VCaP (cell line): ENCODE data around the gene PTPRD.
A peak's percentile ranks its signal among the peaks of the same experiment; 100 is the strongest.

Source experiments
- H3K27ac ChIP-seq: fragments of 450-650 bp; 2 replicates; pipeline ENCODE4 v1.5.1; 2017
- TF ChIP-seq, protein P1 (sequence below): fragments of 450-650 bp; conservative IDR thresholded peaks from 2 replicates; pipeline ENCODE4 v1.5.1; 2017; ENCODE audit warnings: mild to moderate bottlenecking, moderate library complexity

PTPRD gene

DNA sequence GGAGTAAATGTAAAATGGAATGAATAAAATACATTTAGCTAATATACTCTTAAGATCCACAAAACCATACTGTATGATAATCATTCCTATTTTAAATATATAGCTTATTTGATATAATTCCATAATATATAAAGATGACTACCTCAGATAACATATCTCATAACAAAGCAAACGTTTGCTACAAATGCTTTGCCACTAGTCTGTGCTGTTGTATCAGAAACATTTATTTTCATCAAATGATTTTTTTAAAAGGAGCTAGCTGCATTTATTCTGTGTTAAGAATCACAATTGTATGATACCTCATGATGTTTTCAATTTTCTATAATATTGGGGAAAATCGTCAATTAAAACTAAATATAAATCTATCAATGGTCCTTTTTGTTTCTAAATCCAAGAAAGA, 567.2 kb downstream of the PTPRD start:
- TF ChIP-seq, protein P1, sequence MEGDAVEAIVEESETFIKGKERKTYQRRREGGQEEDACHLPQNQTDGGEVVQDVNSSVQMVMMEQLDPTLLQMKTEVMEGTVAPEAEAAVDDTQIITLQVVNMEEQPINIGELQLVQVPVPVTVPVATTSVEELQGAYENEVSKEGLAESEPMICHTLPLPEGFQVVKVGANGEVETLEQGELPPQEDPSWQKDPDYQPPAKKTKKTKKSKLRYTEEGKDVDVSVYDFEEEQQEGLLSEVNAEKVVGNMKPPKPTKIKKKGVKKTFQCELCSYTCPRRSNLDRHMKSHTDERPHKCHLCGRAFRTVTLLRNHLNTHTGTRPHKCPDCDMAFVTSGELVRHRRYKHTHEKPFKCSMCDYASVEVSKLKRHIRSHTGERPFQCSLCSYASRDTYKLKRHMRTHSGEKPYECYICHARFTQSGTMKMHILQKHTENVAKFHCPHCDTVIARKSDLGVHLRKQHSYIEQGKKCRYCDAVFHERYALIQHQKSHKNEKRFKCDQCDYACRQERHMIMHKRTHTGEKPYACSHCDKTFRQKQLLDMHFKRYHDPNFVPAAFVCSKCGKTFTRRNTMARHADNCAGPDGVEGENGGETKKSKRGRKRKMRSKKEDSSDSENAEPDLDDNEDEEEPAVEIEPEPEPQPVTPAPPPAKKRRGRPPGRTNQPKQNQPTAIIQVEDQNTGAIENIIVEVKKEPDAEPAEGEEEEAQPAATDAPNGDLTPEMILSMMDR: peak; percentile 79
- no peak overlapping the region for H3K27ac ChIP-seq

DNA sequence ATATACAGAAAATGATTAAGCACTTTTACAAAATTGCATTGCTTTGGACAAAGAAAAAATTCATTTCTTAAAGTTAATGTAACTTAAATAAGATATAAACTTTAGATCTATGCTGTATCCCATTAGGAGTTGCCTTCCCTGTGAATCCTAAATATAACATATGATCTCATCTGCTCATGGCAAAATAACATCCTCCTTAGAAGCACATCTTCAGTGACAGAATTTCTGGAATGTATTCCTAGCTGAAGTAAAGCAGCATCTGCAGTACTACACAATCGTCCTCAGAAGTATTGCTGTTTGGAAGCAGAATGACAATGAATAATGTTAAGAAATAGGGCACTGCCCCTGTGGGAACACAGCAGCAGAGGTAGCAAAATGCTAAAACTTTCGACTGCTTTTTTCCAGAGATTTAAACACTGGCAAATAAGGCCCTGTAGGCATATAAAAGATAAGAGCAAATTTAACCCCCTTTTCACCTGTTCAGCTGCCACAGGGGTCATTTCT, 571.0 kb downstream of the PTPRD start:
- no peak overlapping the region for H3K27ac ChIP-seq
- TF ChIP-seq, protein P1: no peak

DNA sequence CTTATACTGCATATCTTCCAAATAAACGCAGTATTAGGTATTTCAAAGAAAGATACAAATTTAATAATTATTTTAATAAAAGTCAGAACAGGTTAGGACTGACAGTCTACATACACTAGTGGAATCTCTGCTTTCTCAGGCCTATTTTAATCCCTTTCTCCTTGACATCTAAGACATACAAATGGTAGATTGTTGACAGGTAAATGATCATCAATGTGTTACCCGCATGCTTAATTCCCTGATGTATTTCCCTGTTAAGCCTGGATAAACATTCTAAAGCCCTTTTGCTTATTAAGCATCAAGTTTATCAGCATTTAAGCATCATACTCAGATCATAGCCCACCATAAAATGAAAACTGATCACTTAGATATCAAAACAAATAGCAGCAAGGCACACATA, 576.7 kb downstream of the PTPRD start:
- TF ChIP-seq, protein P1: no peak
- H3K27ac ChIP-seq: no peak overlapping the region

DNA sequence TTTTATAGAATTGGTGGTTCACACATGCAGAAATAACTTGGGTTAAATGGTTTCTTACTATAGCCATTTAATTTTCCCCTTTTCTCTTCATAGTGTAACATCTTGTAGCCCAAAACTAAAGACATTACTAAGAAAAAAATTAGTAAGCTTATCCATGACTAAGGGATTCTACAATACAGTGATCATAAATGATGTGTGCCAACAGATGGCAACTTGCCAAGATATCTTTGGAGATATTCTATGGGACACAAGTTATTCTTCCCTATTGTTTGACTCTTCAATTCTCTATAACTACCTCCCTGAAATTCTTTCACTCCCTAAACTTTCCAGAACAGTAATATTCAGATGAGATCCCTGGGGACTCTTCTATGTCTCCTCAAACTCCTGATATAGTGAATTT, 580.6 kb downstream of the PTPRD start:
- TF ChIP-seq, protein P1: no peak
- no peak overlapping the region for H3K27ac ChIP-seq

DNA sequence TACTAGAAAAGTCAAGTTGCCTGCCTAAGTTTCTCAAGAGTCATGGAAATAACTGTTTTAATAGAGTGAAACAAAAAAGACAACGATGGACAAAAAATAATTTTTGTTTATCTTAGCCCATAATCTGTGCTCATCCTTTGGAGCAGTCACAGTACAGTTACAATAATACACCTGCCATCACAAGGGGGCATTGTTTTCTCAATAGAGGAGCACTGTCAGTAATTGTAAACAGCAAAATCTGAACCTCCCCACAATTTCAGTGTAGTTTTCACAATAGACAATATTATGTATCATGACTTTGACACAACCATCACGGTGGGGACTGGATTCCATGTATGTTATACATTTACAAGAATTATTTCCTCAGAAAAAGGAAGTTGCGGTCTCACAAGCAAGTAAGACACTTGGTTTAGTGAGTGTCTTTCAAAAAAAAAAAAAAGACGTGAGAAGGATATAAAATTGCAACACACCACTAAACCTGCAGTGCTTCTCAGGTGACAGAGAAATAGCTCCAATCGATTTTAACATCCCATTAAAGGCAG, 586.3 kb downstream of the PTPRD start:
- TF ChIP-seq, protein P1: no peak
- no peak overlapping the region for H3K27ac ChIP-seq

DNA sequence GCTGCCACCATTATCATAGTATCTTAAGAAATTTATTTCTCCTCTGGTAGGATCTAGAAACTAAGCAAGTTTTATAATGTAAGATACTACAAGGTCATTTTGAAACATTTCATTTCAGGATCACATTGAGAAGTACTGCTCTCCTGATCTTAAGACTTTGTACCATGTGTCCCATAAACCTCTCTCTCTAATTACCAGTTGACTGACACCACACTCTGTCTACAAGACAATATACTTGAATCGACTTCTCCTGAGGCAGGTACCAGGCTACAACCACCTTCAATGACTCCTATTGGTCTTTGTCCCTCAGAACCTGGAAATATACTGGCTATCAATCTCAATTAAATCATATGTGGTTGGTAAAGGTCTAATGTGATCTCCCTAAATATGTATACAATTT, 597.0 kb downstream of the PTPRD start:
- no peak overlapping the region for H3K27ac ChIP-seq
- TF ChIP-seq, protein P1: no peak

DNA sequence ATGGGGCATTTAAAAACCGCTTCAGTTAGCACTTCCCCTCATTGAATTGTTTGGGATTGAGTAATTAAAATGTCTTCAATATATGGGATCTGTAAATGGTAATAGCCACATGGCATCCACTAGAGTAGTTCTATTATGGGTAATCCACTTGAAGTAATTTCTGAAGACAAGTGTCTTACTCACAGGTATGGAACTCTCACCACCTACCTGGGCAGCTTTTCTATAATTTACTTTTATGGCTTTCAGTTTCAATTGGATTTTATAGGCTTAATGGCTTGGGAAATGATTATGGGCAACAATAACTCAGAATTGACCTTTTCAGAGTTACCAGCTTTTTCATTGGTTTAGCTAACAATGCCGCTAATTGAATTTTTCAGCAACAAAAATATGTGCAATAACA, 597.9 kb downstream of the PTPRD start:
- TF ChIP-seq, protein P1: no peak
- H3K27ac ChIP-seq: no peak overlapping the region

DNA sequence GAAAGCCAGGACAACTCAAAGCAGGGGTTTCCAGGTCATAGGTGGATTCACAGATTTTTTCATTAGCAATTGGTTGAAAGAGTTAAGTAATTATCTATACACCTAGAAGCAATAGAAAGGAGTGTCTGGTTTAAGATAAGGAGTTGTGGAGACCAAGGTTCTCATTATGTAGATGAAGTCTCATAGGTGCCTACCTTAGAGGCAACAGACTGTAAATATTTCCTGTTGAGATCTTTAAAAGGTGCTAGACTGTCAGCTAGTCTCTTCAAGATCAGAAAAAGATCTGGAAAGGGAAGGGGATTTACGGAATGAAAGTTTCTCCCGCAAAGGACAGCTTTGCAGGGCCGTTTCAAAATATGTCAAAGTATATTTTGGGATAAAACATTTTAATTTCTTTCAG, 603.4 kb downstream of the PTPRD start:
- no peak overlapping the region for H3K27ac ChIP-seq
- TF ChIP-seq, protein P1: no peak
